GM12875 (cell line): ENCODE measurements around the gene ARPP19.
"Not testable (repeated sequence)": the region's sequence is repeated elsewhere in the genome, so short reads cannot be mapped to it uniquely, and the experiment has no call there.

ENCODE experiments used
- H3K4me3 ChIP-seq: one replicate; pipeline ENCODE4 v1.5.1; 2011; ENCODE audit warnings: low read depth, low read length, control low read depth
- CTCF ChIP-seq: IDR thresholded peaks from 2 replicates; pipeline ENCODE4 v1.5.1; 2011; ENCODE audit warnings: low read depth, mild to moderate bottlenecking, control low read depth, inconsistent platforms, low read length, moderate library complexity, borderline replicate concordance; ENCODE audit not compliant: insufficient read depth

The ARPP19 gene

GRCh38 chr15:52520421-52520820 is 48.4 kb downstream of the ARPP19 start:
- no peak for TF ChIP-seq CTCF
- no peak overlapping the region for H3K4me3 ChIP-seq

GRCh38 chr15:52518487-52519371 is 50.1 kb downstream of the ARPP19 start:
- TF ChIP-seq CTCF, result no peak
- no peak overlapping the region for H3K4me3 ChIP-seq

- H3K4me3 ChIP-seq, result no peak overlapping the region
- no peak for TF ChIP-seq CTCF
Measured at GRCh38 chr15:52517014-52517413, 51.8 kb downstream of the ARPP19 start.

GRCh38 chr15:52515343-52515742 is 53.5 kb downstream of the ARPP19 start:
- H3K4me3 ChIP-seq, result no peak overlapping the region
- TF ChIP-seq CTCF, result no peak

- H3K4me3 ChIP-seq, result no peak overlapping the region
- TF ChIP-seq CTCF, result no peak
Measured at GRCh38 chr15:52514482-52514881, 54.3 kb downstream of the ARPP19 start.

- not testable (repeated sequence) for H3K4me3 ChIP-seq
Measured at GRCh38 chr15:52512869-52513268, 56.0 kb downstream of the ARPP19 start.

GRCh38 chr15:52511084-52511483 is 57.7 kb downstream of the ARPP19 start:
- H3K4me3 ChIP-seq, result no peak overlapping the region
- TF ChIP-seq CTCF, result no peak
